IMR-90 (cell line): Measurements from ENCODE around the gene CLDN11. TPM values are rescaled to one million over a fixed set of nuclear protein-coding genes. Genes with fewer than 3 reads are reported as not detected.

Experiments
- ATAC-seq: fragments of 200-7000 bp; cut with Tn5 transposase; 2 replicates; pipeline ENCODE4 v1.9.1; 2020; ENCODE audit warnings: low read depth, mild to moderate bottlenecking, moderate library complexity
- BruUV-seq: library from RNA; stranded (reverse); fragments of 400-500 nt; replicated peaks from 2 replicates; lab custom pipeline; 2021; lab: Mats Ljungman, UMichigan
- CTCF ChIA-PET: fragments of 300-600 bp; formaldehyde crosslinking; extraction: SDS; loops from one replicate; lab custom pipeline; 2021; ENCODE audit warnings: antibody characterized with exemption; lab: Yijun Ruan, JAX
- POLR2A ChIA-PET: fragments of 300-600 bp; sonication (Branson Sonifier 250); formaldehyde crosslinking; loops from one replicate; lab custom pipeline; 2022; ENCODE audit warnings: antibody characterized with exemption; ENCODE audit not compliant: unreplicated experiment; lab: Charles Lee
- DNase-seq: peaks from one replicate; pipeline ENCODE4 v3.0.0; 2013
- H2AFZ ChIP-seq: replicated peaks from 2 replicates; pipeline ENCODE3; 2013; ENCODE audit warnings: low read length, mild to moderate bottlenecking; ENCODE audit not compliant: poor library complexity
- H2AK5ac ChIP-seq: 2 replicates; pipeline ENCODE4 v1.6.1; 2013; ENCODE audit warnings: low read depth, low read length, inconsistent platforms
- H2AK9ac ChIP-seq: replicated peaks from 2 replicates; pipeline ENCODE3; 2013; ENCODE audit warnings: mild to moderate bottlenecking, low read depth, low read length, moderate library complexity; ENCODE audit not compliant: poor library complexity
- H2BK120ac ChIP-seq: 2 replicates; pipeline ENCODE4 v1.6.1; 2013; ENCODE audit warnings: low read depth, low read length, inconsistent platforms
- H2BK15ac ChIP-seq: 3 replicates; pipeline ENCODE4 v1.6.1; 2013; ENCODE audit warnings: low read depth, low read length, inconsistent platforms
- H2BK20ac ChIP-seq: 2 replicates; pipeline ENCODE4 v1.6.1; 2013; ENCODE audit warnings: low read depth, mild to moderate bottlenecking, inconsistent platforms, low read length, moderate library complexity
- H2BK5ac ChIP-seq: 2 replicates; pipeline ENCODE4 v1.6.1; 2013; ENCODE audit warnings: mild to moderate bottlenecking, low read depth, low read length, inconsistent platforms; ENCODE audit not compliant: poor library complexity, severe bottlenecking
- H3K14ac ChIP-seq: replicated peaks from 2 replicates; pipeline ENCODE4 v1.6.1; 2013; ENCODE audit warnings: low read depth, low read length, inconsistent platforms
- H3K18ac ChIP-seq: 2 replicates; pipeline ENCODE4 v1.6.1; 2013; ENCODE audit warnings: low read depth, low read length, control low read depth
- H3K23ac ChIP-seq: 2 replicates; pipeline ENCODE4 v1.6.1; 2013; ENCODE audit warnings: low read depth, low read length, inconsistent platforms
- H3K27ac ChIP-seq: 2 replicates; pipeline ENCODE4 v1.5.1; 2013; ENCODE audit warnings: mild to moderate bottlenecking, control low read depth, low read length; ENCODE audit not compliant: insufficient read depth
- H3K27me3 ChIP-seq: 2 replicates; pipeline ENCODE4 v1.6.1; 2013; ENCODE audit warnings: low read length; ENCODE audit not compliant: control insufficient read depth, insufficient read depth
- H3K36me3 ChIP-seq: 2 replicates; pipeline ENCODE4 v1.6.1; 2013; ENCODE audit warnings: low read length, mixed read lengths; ENCODE audit not compliant: control insufficient read depth, insufficient read depth
- H3K4ac ChIP-seq: 2 replicates; pipeline ENCODE4 v1.6.1; 2013; ENCODE audit warnings: low read depth, low read length, inconsistent platforms
- H3K4me1 ChIP-seq: 2 replicates; pipeline ENCODE4 v1.6.1; 2013; ENCODE audit warnings: low read length, mixed read lengths; ENCODE audit not compliant: control insufficient read depth, insufficient read depth
- H3K4me2 ChIP-seq: 2 replicates; pipeline ENCODE4 v1.6.1; 2013; ENCODE audit warnings: low read depth, mild to moderate bottlenecking, control low read depth, low read length, moderate library complexity
- H3K4me3 ChIP-seq: 2 replicates; pipeline ENCODE4 v1.5.1; 2013; ENCODE audit warnings: low read depth, mild to moderate bottlenecking, control low read depth, low read length, moderate library complexity; ENCODE audit not compliant: insufficient read depth
- H3K56ac ChIP-seq: 2 replicates; pipeline ENCODE4 v1.6.1; 2013; ENCODE audit warnings: low read length, inconsistent platforms; ENCODE audit not compliant: insufficient read depth; ENCODE audit errors: extremely low read depth
- H3K79me1 ChIP-seq, 2 experiments: 2 replicates each; pipeline ENCODE4 v1.6.1; 2013; ENCODE audit warnings: low read length in 2 of 2, inconsistent platforms in 1 of 2, low read depth in 1 of 2
- H3K9ac ChIP-seq: 2 replicates; pipeline ENCODE4 v1.6.1; 2013; ENCODE audit warnings: low read depth, low read length, control low read depth
- H3K9me1 ChIP-seq: 2 replicates; pipeline ENCODE4 v1.6.1; 2013; ENCODE audit warnings: low read length, inconsistent platforms; ENCODE audit not compliant: insufficient read depth
- H3K9me3 ChIP-seq: 2 replicates; pipeline ENCODE4 v1.6.1; 2013; ENCODE audit warnings: low read length; ENCODE audit not compliant: control insufficient read depth, insufficient read depth
- H4K20me1 ChIP-seq: 2 replicates; pipeline ENCODE4 v1.6.1; 2013; ENCODE audit warnings: low read length, inconsistent platforms; ENCODE audit not compliant: insufficient read depth
- H4K5ac ChIP-seq: 2 replicates; pipeline ENCODE4 v1.6.1; 2013; ENCODE audit warnings: mild to moderate bottlenecking, low read depth, low read length, control low read depth
- H4K8ac ChIP-seq, 2 experiments: 2 replicates each; pipeline ENCODE4 v1.6.1; 2013; ENCODE audit warnings: low read depth in 2 of 2, low read length in 2 of 2, control low read depth in 1 of 2, inconsistent platforms in 1 of 2
- H4K91ac ChIP-seq: 2 replicates; pipeline ENCODE4 v1.6.1; 2013; ENCODE audit warnings: low read depth, low read length, inconsistent platforms; ENCODE audit not compliant: insufficient read depth
- BHLHE40 ChIP-seq: fragments of 150-350 bp; IDR thresholded peaks from 2 replicates; pipeline ENCODE4 v1.6.1; 2016; ENCODE audit warnings: mild to moderate bottlenecking, low read depth, low read length
- CEBPB ChIP-seq: IDR thresholded peaks from 2 replicates; pipeline ENCODE4 v1.6.1; 2012; ENCODE audit warnings: low read depth, low read length, improper control_type of control experiment
- CHD1 ChIP-seq: IDR thresholded peaks from 2 replicates; pipeline ENCODE4 v1.6.1; 2012; ENCODE audit warnings: low read depth, low read length, improper control_type of control experiment
- CTCF ChIP-seq: conservative IDR thresholded peaks from 2 replicates; pipeline ENCODE4 v1.5.1; 2012; ENCODE audit warnings: mild to moderate bottlenecking, low read depth, low read length, improper control_type of control experiment
- MXI1 ChIP-seq: IDR thresholded peaks from 2 replicates; pipeline ENCODE4 v1.6.1; 2012; ENCODE audit warnings: low read depth, mild to moderate bottlenecking, low read length, moderate library complexity, borderline replicate concordance
- NFE2L2 ChIP-seq: fragments of 150-350 bp; IDR thresholded peaks from 2 replicates; pipeline ENCODE4 v1.6.1; 2016; ENCODE audit warnings: low read depth, mild to moderate bottlenecking, low read length
- POLR2A ChIP-seq: IDR thresholded peaks from 2 replicates; pipeline ENCODE4 v1.6.1; 2012; ENCODE audit warnings: mild to moderate bottlenecking, low read depth, low read length
- RAD21 ChIP-seq: IDR thresholded peaks from 2 replicates; pipeline ENCODE4 v1.6.1; 2012; ENCODE audit warnings: low read length, improper control_type of control experiment
- RCOR1 ChIP-seq: IDR thresholded peaks from 2 replicates; pipeline ENCODE4 v1.6.1; 2012; ENCODE audit warnings: mild to moderate bottlenecking, low read length, improper control_type of control experiment; ENCODE audit not compliant: insufficient replicate concordance
- RFX5 ChIP-seq: IDR thresholded peaks from 2 replicates; pipeline ENCODE4 v1.8.0; 2012; ENCODE audit warnings: low read depth, mild to moderate bottlenecking, low read length, moderate library complexity
- SMC3 ChIP-seq: fragments of 150-350 bp; IDR thresholded peaks from 2 replicates; pipeline ENCODE4 v1.6.1; 2016; ENCODE audit warnings: low read depth, mild to moderate bottlenecking, antibody characterized with exemption, low read length, moderate library complexity
- USF2 ChIP-seq: fragments of 150-350 bp; IDR thresholded peaks from 2 replicates; pipeline ENCODE4 v1.6.1; 2017; ENCODE audit warnings: mild to moderate bottlenecking, antibody characterized with exemption, low read length, low read depth
- WGBS, 2 experiments: methylation state at CpG; one replicate each; pipeline versions ENCODE4 v1.1.5 to v1.1.7; 2013; ENCODE audit warnings: missing lambda C conversion rate in 2 of 2; ENCODE audit not compliant: insufficient read length in 1 of 2; ENCODE audit errors: extremely low coverage in 2 of 2; 5-methylcytosine and 5-hydroxymethylcytosine counted together
- dilution Hi-C: fragments of 300-500 bp; cut with HindIII; formaldehyde crosslinking; loops from one replicate; pipeline ENCODE4 v1.14.3; 2018; ENCODE audit warnings: low sequenced_read_pairs; ENCODE audit not compliant: unreplicated experiment
- in situ Hi-C: fragments of 300-500 bp; cut with MboI; formaldehyde crosslinking; loops from 3 replicates; pipeline ENCODE4 v1.14.3; 2019; ENCODE audit warnings: low sequenced_read_pairs, inconsistent platforms, mixed read lengths
- intact Hi-C: fragments of 100-400 bp; cut with micrococcal nuclease; formaldehyde crosslinking; loops from 2 replicates; pipeline ENCODE4 v1.10.0; 2022
- polyA plus RNA-seq, 3 experiments: library from polyadenylated mRNA; depleted of rRNA; stranded (reverse); fragments of >200 nt; gene quantifications; 2 replicates each; pipeline ENCODE4 v1.2.3, GENCODE V29; 2012; ENCODE audit warnings: low replicate concordance in 1 of 3
- total RNA-seq: library from RNA; depleted of rRNA; stranded (reverse); fragments of >200 nt; gene quantifications from 2 replicates; pipeline ENCODE4 v1.2.3, GENCODE V29; 2012
- TF ChIP-seq, protein P1 (sequence below): fragments of 150-350 bp; IDR thresholded peaks from 2 replicates; pipeline ENCODE4 v1.6.1; 2016; ENCODE audit warnings: low read depth, mild to moderate bottlenecking, low read length, moderate library complexity, borderline replicate concordance

The CLDN11 gene
- total and polyA plus RNA-seq, 2 of the 4 experiments (the other 2 are of a cell fraction), result 245 to 318 TPM

- ChIA-PET POLR2A (no interaction called here), CTCF (no interaction called here)
- no peaks in the 10 kb centered on the region for H3K27me3 ChIP-seq
- ATAC-seq (no peak; the same call in 1 of the 2 replicates), DNase-seq (no peak)
- H4K5ac ChIP-seq, result no peak overlapping the region
- H3K4me3 ChIP-seq, result no peak overlapping the region
- no peak overlapping the region for H3K4ac ChIP-seq
- H3K14ac ChIP-seq, result no peak overlapping the region
- no peak overlapping the region for H4K91ac ChIP-seq
- no peak overlapping the region for H4K8ac ChIP-seq
- peaks cover 43% of the 10 kb centered on the region for H3K36me3 ChIP-seq
- no peak overlapping the region for H2AK9ac ChIP-seq
- H3K9me1 ChIP-seq, result peaks cover 3% of the 10 kb centered on the region; the same call in 1 of the 2 replicates
- H3K18ac ChIP-seq, result no peak overlapping the region
- no peak overlapping the region for H2AK5ac ChIP-seq
- 94% methylated on average over 11 of the region's 14 CpGs; no CpG with 5 or more reads in 1 of the 2 experiments for WGBS, 2 experiments
- H3K27ac ChIP-seq, result no peak overlapping the region
- no peak overlapping the region for H3K56ac ChIP-seq
- H3K4me1 ChIP-seq, result peaks cover 4% of the 10 kb centered on the region; the same call in 1 of the 2 replicates
- peaks cover 16% of the 10 kb centered on the region; the same call in 1 of the 2 replicates for H4K20me1 ChIP-seq
- H3K23ac ChIP-seq, result no peak overlapping the region
- dilution Hi-C loops (no loop called here), in situ Hi-C loops (no loop called here), intact Hi-C loops (no loop called here)
- H2BK120ac ChIP-seq, result no peak overlapping the region
- no peak overlapping the region for H3K4me2 ChIP-seq
- BruUV-seq, result no TSS peak
- no peak overlapping the region for H2AFZ ChIP-seq
- no peaks in the 10 kb centered on the region for H3K9me3 ChIP-seq
- TF ChIP-seq USF2 (no peak), POLR2A (no peak), RFX5 (no peak), RCOR1 (no peak), MXI1 (no peak), NFE2L2 (no peak), RAD21 (no peak), CTCF (no peak), SMC3 (no peak), CEBPB (no peak), CHD1 (no peak), BHLHE40 (no peak)
- TF ChIP-seq, protein P1, sequence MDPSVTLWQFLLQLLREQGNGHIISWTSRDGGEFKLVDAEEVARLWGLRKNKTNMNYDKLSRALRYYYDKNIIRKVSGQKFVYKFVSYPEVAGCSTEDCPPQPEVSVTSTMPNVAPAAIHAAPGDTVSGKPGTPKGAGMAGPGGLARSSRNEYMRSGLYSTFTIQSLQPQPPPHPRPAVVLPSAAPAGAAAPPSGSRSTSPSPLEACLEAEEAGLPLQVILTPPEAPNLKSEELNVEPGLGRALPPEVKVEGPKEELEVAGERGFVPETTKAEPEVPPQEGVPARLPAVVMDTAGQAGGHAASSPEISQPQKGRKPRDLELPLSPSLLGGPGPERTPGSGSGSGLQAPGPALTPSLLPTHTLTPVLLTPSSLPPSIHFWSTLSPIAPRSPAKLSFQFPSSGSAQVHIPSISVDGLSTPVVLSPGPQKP, result no peak
- H3K9ac ChIP-seq, result no peak overlapping the region
- H2BK15ac ChIP-seq, result no peak overlapping the region
- H2BK5ac ChIP-seq, result no peak overlapping the region
- H3K79me1 ChIP-seq, result peaks cover 0 to 29% of the 10 kb centered on the region in 2 experiments; a peak in 2 of 4 replicates
- H2BK20ac ChIP-seq, result no peak overlapping the region
These were observed 13.7 kb downstream of the CLDN11 start for GRCh38 chr3:170432416-170432815.
